NCI-H128 (cell line): ENCODE results near the gene STK32C.
"Not testable (repeated sequence)": the region's sequence is repeated elsewhere in the genome, so short reads cannot be mapped to it uniquely, and the experiment has no call there.

Experiments used
- DNase-seq: peaks from one replicate; lab custom pipeline; 2025; ENCODE audit not compliant: unreplicated experiment; lab: John Stamatoyannopoulos, UW

The STK32C gene

GRCh38 chr10:132220996-132221395 is 86.8 kb downstream of the STK32C start:
- DNase-seq, result not testable (repeated sequence)

DNA sequence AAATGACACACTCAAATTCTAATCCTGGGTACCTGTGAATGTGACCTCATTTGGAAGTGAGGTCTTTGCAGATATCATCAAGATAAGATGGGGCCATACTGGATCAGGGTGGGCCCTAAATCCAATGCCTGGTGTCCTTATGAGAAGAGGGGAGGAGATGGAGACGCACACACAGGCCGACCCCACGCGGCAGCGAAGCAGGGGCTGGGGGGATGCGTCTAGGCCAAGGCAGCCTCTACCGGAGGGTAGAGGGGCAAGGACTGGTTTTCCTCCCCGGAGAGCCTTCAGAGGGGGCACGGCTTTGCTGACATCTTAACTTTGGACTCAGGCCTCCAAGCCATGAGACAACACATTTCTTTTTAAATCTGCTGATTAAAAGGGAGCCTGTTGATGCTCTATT is 87.7 kb downstream of the STK32C start:
- DNase-seq, result no peak

DNA sequence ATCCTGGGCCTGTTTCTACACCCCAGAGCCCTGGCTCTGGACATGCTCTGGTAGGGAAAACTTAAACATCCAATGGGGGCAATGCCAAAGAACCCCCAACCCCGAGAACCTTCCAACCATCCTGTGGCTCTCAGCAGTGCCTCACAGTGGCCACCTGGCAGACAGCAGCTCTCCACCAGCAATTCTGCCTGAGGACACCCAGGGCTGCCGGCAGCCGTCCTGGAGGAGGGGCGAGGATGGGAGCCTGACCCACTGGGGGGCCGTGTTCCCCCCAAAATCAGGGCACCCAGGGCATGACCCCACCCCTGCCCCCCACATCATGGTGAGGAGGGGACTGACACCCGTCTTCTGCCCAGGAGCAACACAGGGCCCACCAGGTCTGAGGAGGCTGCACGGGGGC is 88.3 kb downstream of the STK32C start:
- DNase-seq, result no peak

- not testable (repeated sequence) for DNase-seq
Measured at GRCh38 chr10:132216441-132216840, 91.3 kb downstream of the STK32C start.

DNA sequence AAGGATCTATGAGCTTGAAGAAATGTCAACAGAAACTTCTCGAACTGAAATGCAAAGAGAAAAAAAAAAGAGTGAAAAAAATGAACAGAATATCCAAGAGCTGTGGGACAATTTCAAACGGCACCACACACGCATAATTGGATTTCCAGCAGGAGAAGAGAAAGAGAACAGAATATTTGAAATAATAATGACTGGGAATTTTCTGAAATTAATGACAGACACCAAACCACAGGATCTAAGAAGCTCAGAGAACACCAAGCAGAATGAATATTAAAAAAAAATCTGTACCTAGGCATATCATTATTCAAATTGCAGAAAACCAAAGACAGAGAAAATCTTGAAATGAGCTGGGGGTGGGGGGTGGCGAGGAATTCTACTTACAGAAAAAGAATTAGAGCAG is 93.8 kb downstream of the STK32C start:
- DNase-seq, result no peak

DNA sequence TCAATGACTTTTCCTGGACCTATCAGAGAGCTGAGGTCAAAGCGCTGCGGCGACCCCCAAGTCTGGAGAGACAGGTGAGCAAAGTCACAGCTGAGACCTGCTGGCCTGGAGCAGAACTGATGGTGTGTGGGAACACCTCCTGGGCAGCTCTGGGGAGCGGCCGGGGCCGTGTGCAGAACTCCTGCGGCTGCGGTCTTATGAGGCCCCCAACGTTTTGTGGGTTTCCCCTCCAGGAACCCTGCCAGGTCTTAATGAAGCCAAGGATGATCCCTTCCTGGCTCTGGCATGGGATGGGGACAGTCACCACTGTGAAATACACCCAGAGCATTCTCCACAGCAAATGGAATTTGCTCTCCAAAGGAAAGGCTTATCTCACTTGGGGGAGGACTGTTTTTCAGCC is 94.9 kb downstream of the STK32C start:
- DNase-seq, result no peak

- no peak for DNase-seq
Measured at GRCh38 chr10:132211246-132211645, 96.5 kb downstream of the STK32C start.

DNA sequence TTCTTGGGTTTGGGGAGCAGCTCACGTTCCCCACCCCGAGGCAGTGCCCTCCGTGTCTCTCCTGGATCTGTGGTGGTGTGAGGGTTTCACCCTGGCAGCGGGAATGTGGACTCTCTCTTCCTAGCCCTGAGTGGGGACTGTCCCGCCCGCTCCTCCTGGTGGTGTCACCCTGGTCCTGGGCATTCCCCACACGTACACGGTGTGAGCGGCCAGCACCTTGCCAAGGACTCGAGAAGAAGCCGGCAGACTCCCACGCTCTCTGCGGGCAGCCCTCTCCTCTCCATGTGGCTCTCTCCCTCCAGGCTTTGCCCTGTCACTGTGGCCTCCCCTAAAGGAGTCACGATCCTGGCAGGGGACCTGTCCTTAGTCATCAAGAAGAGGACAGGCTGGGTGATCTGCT is 97.0 kb downstream of the STK32C start:
- DNase-seq, result no peak

DNA sequence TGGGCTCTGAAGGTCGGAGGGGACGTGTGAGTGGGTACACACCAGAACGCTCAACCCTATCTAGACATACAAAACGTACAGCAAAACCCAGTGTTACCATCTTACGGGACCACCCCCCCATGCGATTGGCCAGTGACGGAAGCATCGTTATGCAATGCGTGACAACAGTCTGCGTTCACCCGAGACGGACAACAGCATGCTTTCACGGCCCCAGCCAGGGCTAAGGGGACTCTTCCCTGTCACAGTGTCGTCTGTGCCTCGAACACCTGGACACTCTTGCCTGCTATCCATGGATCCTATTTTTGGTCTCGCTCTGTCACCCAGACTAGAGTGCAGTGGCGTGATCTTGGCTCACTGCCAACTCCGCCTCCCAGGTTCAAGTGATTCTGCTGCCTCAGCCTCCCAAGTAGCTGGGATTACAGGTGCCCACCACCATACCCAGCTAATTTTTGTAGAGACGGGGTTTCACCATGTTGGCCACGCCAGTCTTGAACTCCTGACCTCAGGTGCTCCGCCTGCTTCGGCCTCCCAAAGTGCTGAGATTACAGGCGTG is 97.7 kb downstream of the STK32C start:
- no peak for DNase-seq

- DNase-seq, result no peak
Measured at GRCh38 chr10:132209130-132209529, 98.6 kb downstream of the STK32C start.

- no peak for DNase-seq
Measured at GRCh38 chr10:132208462-132209050, 99.2 kb downstream of the STK32C start.

DNA sequence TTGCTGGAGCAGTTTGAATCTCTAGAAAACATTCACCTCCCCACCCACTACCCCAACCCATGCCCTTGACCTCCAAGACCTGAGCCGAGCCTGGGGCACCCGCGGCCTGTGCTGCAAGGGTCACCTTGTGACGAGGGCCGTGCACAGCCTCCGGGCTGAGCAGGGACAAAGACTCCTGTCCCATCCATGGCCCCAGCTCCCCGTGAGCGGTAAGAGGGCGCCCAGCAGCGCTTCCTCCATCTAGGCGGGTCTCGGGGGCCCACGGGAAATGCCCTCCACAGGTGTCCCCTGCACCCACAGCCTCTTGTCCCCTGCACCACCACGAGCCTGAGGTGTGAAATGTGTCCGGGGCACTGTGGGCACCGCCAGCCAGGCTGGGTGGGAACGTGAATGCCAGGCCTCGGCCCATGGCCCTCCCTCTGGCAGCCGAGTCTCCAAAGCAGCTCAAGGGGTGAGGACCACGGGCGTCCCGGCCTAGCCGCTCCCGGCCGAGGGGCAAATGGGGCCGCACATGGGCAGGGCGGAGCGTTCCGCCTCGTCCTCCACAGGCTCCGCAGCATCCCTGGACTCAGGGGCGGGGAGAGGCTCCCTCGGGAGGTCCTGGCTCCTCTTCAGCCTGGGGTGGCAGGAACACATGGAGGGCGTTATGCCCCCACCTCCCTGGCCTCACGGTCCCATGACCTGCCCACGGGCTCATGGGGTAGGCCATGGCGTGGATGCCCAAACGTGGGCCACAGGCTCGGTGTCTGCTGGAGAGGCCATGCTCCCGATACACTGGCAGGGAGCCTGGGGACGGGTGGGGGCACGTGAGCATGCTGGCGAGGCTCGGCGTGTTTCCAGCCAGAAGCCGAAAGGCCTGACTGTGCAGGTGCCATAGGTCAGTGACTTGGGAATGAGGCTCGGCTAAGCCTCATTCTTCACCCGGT is 100.0 kb downstream of the STK32C start:
- no peak for DNase-seq

DNA sequence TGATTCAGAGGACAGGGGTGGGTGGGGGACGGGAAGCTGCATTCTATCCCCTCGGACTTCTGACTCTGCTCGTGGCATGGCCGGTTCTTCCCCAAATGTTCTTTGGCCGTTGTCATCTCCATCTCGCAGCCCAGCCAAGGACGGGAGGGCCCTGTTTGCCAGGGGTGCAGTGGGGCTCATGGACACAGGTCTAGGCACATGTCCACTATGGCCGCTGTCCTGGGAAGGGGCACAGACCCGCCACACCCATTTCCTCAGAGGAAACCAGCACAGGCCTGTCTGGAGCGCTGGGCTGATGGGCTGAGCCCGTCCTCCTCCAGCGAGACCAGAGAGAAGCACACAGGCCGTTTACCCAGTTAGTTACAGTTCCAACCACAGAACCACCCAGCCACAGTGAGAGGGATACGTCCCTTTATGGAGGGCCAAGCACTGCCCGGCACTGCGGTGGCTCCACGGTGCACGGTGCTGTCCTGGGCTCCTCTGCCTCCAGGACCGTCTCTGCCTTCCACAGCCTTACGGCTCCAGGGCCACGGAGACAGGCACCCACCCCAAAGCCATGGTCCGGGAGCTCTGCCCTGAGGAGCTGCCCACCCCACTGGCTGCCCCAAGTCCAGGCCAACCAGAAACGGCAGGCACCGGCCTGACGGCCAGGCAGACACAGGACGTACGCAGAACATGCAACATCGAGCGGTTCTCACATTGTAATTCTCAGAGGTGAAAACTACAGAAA is 100.8 kb downstream of the STK32C start:
- DNase-seq, result no peak

DNA sequence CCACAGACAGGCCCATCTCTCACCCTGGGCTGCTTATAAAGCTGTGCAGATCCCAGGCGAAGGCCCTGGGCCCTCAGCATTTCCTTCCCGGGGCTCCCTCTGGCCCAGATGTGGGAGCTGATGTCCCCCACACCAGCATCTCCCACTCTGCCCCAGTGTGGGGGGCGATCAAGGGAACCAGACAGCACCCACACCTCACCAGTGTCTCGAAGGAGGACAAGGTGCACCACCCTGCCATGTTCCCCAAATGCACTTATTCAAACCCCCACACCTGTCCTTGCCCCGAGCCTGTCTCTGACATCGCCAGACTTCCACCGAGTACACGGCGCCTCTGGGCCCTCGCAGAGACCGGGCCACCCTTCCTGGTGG is 101.4 kb downstream of the STK32C start:
- no peak for DNase-seq

DNA sequence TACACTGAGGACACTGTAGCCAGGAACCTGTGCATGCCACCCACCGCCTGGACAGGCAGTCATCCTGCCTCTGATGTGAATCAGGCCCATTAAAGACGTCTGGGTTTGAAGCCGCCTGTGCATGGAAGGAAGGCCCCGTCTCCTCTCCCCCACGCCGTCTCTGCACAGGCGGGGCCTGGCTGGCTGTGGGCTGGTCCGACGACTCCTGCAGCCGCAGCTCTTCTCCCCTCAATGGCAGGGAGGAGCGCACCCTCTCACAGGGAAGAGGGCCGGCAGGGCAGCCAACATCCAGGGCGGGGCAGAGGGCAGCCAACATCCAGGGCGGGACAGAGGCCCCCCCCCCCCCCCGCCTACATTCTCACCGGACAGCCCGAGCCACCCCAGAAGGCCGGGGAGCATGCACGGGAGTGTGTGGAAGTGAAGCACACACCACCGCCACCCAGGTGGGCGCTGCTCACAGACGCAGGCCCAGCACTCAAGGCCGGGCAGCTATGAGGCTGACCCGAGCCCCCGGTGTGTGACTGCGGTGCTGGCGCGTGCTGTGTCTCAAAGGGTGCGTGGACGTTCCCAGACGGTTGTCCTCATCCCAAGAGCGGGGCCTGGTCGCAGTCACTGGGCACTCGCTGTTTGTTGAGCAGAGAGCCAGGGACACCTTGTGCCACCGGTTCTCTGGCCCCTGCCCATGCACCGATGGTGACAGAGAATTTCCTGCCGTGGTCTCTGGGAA is 101.9 kb downstream of the STK32C start:
- DNase-seq, result no peak

GRCh38 chr10:132204781-132205473 is 102.8 kb downstream of the STK32C start:
- DNase-seq, result no peak

DNA sequence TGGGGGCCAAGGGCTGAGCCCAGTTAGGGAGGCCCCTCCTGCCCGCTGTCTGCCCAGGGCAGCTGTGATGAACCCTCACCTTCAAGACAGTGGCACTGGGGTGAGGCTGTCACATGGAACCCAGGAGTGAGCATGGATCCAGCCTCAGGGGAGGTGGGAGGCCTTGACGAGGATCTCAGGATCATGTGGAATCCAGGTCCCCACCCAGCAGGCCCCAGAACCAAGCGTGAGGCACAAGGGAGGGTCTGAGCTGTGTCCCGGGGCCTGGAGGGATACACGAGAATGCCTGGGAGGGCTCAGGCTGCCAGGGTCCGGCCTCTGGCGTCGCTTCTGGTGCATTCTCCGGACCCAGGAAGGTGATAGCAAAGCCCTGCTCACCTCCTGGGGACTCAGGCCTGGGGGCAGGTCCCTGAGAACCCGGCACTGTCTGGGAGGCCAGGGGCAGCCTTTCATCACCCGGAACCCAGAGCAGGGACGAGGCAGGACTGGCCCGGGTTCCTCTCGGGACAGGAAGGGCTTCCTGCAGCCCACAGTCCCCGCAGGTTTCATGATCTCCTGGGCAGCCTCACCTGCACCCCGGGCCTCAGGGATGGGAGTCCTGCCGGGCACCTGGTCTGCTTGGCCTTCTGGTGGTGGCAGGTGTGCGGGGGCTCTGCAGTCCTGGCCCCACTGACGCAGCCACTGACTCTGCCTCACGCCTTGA is 103.5 kb downstream of the STK32C start:
- DNase-seq, result no peak

- DNase-seq, result no peak
Measured at GRCh38 chr10:132203256-132204077, 104.3 kb downstream of the STK32C start.
